SK-N-SH (cell line): ENCODE measurements around the gene ASS1. TPM values are rescaled to one million over a fixed set of nuclear protein-coding genes. Genes with fewer than 3 reads are reported as not detected.

ENCODE experiments used
- CTCF ChIA-PET: fragments of 300-600, 350-600 bp; formaldehyde crosslinking; extraction: SDS; loops from one replicate; lab custom pipeline; 2021; lab: Yijun Ruan, JAX
- POLR2A ChIA-PET: fragments of 350-600 bp; sonication (Branson Sonifier 250); formaldehyde crosslinking; extraction: SDS; loops from one replicate; lab custom pipeline; 2020; ENCODE audit warnings: antibody characterized with exemption, inconsistent platforms; lab: Yijun Ruan, JAX
- DNase-seq: peaks from one replicate; pipeline ENCODE4 v3.0.0; 2012
- H2AFZ ChIP-seq: fragments of 200-600 bp; sonication (generic); 2 replicates; pipeline ENCODE4 v1.8.1; 2016; ENCODE audit warnings: antibody characterized with exemption, mild to moderate bottlenecking, low read depth
- H3F3A ChIP-seq: fragments of 200-600 bp; sonication (generic); replicated peaks from 2 replicates; pipeline ENCODE3; 2016; ENCODE audit warnings: antibody characterized with exemption, mild to moderate bottlenecking; ENCODE audit not compliant: insufficient read depth
- H3K27ac ChIP-seq, 2 experiments: fragments of 200-500 bp in 1 of 2; fragments of 200-600 bp in 1 of 2; sonication (Bioruptor generic) in 1 of 2; sonication (generic), shearing (Covaris generic) in 1 of 2; 2 replicates each; pipeline versions ENCODE4 v1.5.1 to v1.6.1; 2014 to 2016; ENCODE audit warnings: low read depth in 2 of 2, inconsistent platforms in 1 of 2, low read length in 1 of 2, mild to moderate bottlenecking in 1 of 2, mixed read lengths in 1 of 2
- H3K27me3 ChIP-seq: fragments of 200-600 bp; sonication (generic), shearing (Covaris generic); 2 replicates; pipeline ENCODE4 v1.6.1; 2016; ENCODE audit warnings: mixed run types; ENCODE audit not compliant: insufficient read depth
- H3K36me3 ChIP-seq, 2 experiments: fragments of 200-500 bp in 1 of 2; fragments of 200-600 bp in 1 of 2; sonication (Bioruptor generic) in 1 of 2; sonication (generic) in 1 of 2; replicated peaks in 1 of 2; 2 replicates each; pipeline versions ENCODE3 to v1.5.1; 2014 to 2016; ENCODE audit warnings: low read length in 1 of 2, mild to moderate bottlenecking in 1 of 2; ENCODE audit not compliant: insufficient read depth in 2 of 2, control insufficient read depth in 1 of 2
- H3K4me1 ChIP-seq, 2 experiments: fragments of 200-500 bp in 1 of 2; fragments of 200-600 bp in 1 of 2; sonication (Bioruptor generic) in 1 of 2; sonication (generic), shearing (Covaris generic) in 1 of 2; 2 replicates each; pipeline versions ENCODE4 v1.5.1 to v1.6.1; 2014 to 2016; ENCODE audit warnings: low read depth in 1 of 2, low read length in 1 of 2, mixed run types in 1 of 2; ENCODE audit not compliant: insufficient read depth in 2 of 2, control insufficient read depth in 1 of 2
- H3K4me2 ChIP-seq: fragments of 200-600 bp; sonication (generic), shearing (Covaris generic); 2 replicates; pipeline ENCODE4 v1.6.1; 2017; ENCODE audit warnings: mixed run types
- H3K4me3 ChIP-seq, 2 experiments: fragments of 200-500 bp in 1 of 2; fragments of 200-600 bp in 1 of 2; sonication (Bioruptor generic) in 1 of 2; sonication (generic), shearing (Covaris generic) in 1 of 2; 2 replicates each; pipeline versions ENCODE4 v1.5.1 to v1.8.1; 2014 to 2016; ENCODE audit warnings: low read depth in 2 of 2, inconsistent platforms in 1 of 2, low read length in 1 of 2, mild to moderate bottlenecking in 1 of 2, mixed read lengths in 1 of 2, moderate library complexity in 1 of 2
- H3K79me2 ChIP-seq: fragments of 200-600 bp; sonication (generic); 2 replicates; pipeline ENCODE4 v1.8.1; 2017; ENCODE audit warnings: mild to moderate bottlenecking; ENCODE audit not compliant: insufficient read depth
- H3K9ac ChIP-seq: fragments of 200-600 bp; sonication (generic); 2 replicates; pipeline ENCODE4 v1.6.1; 2017; ENCODE audit warnings: mixed run types
- H3K9me2 ChIP-seq: fragments of 200-600 bp; sonication (generic); 2 replicates; pipeline ENCODE4 v1.6.1; 2017; ENCODE audit warnings: mixed run types
- H3K9me3 ChIP-seq: fragments of 200-600 bp; sonication (generic); 2 replicates; pipeline ENCODE4 v1.6.1; 2017; ENCODE audit warnings: mixed run types, mild to moderate bottlenecking, moderate library complexity
- H4K20me1 ChIP-seq: fragments of 200-600 bp; sonication (generic); 2 replicates; pipeline ENCODE4 v1.6.1; 2017; ENCODE audit warnings: mild to moderate bottlenecking, mixed run types; ENCODE audit not compliant: insufficient read depth
- FOXJ3 ChIP-seq: sonication (generic); formaldehyde crosslinking; IDR thresholded peaks from 2 replicates; pipeline ENCODE4 v1.5.1; 2020; ENCODE audit warnings: mild to moderate bottlenecking, missing genetic modification reagents
- GABPA ChIP-seq: IDR thresholded peaks from 2 replicates; pipeline ENCODE4 v1.4.0; 2012; ENCODE audit warnings: low read depth, mild to moderate bottlenecking
- NRF1 ChIP-seq: IDR thresholded peaks from 2 replicates; pipeline ENCODE4 v1.6.1; 2012; ENCODE audit warnings: low read depth, mild to moderate bottlenecking, low read length
- RAD21 ChIP-seq: IDR thresholded peaks from 2 replicates; pipeline ENCODE4 v1.6.1; 2012; ENCODE audit warnings: mild to moderate bottlenecking, low read length
- whole genome bisulfite sequencing: methylation state at CpG from one replicate; pipeline ENCODE4 v1.1.6; 2017; ENCODE audit warnings: low lambda C conversion rate; 5-methylcytosine and 5-hydroxymethylcytosine counted together
- polyA plus RNA-seq, 3 experiments: library from polyadenylated mRNA; depleted of rRNA; stranded (reverse); fragments of >200 nt; gene quantifications; 2 replicates each; pipeline ENCODE4 v1.2.3, GENCODE V29; 2012
- TF ChIP-seq, protein P1 (sequence below): fragments of 200-600 bp; sonication (generic); IDR thresholded peaks from 2 replicates; pipeline ENCODE4 v1.6.1; 2017; ENCODE audit warnings: antibody characterized with exemption, mild to moderate bottlenecking, moderate library complexity
- TF ChIP-seq, protein P2 (sequence below): IDR thresholded peaks from 2 replicates; pipeline ENCODE4 v1.4.0; 2012; ENCODE audit warnings: low read depth, borderline replicate concordance
- TF ChIP-seq, protein P3 (sequence below): IDR thresholded peaks from 2 replicates; pipeline ENCODE4 v1.6.1; 2012; ENCODE audit warnings: mild to moderate bottlenecking, low read depth, low read length, moderate library complexity

The ASS1 gene
- polyA plus RNA-seq, 1 of the 3 experiments (the other 2 are of a cell fraction), result 0.59 TPM

DNA sequence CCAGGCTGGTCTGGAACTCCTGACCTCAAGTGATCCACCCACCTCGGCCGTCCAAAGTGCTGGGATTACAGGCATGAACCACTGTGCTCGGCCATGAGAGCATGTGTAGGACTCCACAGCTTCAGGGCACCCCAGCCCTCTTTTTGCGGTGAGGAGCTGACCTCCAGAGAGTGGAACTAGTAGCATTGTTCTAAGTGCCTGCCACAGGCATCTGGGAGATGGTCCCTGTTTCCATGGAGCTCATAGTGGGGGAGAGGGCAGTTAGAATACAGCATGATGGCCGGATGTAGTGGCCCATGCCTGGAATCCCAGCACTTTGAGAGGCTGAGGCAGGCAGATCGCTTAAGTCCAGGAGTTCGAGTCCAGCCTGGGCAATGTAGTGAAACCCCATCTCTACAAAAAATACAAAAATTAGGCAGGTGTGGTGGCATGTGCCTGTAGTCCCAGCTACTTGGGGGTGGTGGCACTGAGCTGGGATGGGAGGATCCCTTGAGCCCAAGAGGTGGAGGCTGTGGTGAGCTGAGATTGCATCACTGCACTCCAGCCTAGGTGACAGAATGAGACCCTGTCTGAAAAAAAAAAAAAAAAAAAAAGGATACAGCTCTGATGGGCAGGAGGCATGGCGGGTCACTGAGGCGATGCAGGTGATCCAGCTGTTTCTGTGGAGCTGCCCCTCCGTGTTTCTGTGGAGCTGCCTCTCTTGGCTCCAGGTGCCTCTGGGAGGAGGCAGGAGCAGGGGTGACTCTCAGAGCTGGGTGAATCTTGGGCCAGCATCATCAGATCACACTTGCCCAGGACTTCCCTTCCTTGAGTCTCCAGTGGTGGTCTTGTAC, 4.2 kb downstream of the ASS1 start:
- Histone ChIP-seq H3K4me3 (no peak overlapping the region), H3K27me3 (no peaks in the 10 kb centered on the region), H3F3A (no peaks in the 10 kb centered on the region), H4K20me1 (no peaks in the 10 kb centered on the region), H3K4me2 (no peak overlapping the region), H3K9me2 (no peaks in the 10 kb centered on the region), H3K9me3 (no peaks in the 10 kb centered on the region), H3K36me3 (no peaks in the 10 kb centered on the region), H2AFZ (no peak overlapping the region), H3K27ac (no peak overlapping the region), H3K79me2 (no peaks in the 10 kb centered on the region), H3K9ac (no peak overlapping the region), H3K4me1 (peaks cover 22 to 83% of the 10 kb centered on the region in 2 experiments; a peak in 3 of 4 replicates)
- TF ChIP-seq RAD21 (no peak), NRF1 (no peak), FOXJ3 (no peak), GABPA (no peak)
- TF ChIP-seq, protein P1, sequence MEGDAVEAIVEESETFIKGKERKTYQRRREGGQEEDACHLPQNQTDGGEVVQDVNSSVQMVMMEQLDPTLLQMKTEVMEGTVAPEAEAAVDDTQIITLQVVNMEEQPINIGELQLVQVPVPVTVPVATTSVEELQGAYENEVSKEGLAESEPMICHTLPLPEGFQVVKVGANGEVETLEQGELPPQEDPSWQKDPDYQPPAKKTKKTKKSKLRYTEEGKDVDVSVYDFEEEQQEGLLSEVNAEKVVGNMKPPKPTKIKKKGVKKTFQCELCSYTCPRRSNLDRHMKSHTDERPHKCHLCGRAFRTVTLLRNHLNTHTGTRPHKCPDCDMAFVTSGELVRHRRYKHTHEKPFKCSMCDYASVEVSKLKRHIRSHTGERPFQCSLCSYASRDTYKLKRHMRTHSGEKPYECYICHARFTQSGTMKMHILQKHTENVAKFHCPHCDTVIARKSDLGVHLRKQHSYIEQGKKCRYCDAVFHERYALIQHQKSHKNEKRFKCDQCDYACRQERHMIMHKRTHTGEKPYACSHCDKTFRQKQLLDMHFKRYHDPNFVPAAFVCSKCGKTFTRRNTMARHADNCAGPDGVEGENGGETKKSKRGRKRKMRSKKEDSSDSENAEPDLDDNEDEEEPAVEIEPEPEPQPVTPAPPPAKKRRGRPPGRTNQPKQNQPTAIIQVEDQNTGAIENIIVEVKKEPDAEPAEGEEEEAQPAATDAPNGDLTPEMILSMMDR, result no peak
- TF ChIP-seq, protein P2, sequence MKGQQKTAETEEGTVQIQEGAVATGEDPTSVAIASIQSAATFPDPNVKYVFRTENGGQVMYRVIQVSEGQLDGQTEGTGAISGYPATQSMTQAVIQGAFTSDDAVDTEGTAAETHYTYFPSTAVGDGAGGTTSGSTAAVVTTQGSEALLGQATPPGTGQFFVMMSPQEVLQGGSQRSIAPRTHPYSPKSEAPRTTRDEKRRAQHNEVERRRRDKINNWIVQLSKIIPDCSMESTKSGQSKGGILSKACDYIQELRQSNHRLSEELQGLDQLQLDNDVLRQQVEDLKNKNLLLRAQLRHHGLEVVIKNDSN, result no peak
- TF ChIP-seq, protein P3, sequence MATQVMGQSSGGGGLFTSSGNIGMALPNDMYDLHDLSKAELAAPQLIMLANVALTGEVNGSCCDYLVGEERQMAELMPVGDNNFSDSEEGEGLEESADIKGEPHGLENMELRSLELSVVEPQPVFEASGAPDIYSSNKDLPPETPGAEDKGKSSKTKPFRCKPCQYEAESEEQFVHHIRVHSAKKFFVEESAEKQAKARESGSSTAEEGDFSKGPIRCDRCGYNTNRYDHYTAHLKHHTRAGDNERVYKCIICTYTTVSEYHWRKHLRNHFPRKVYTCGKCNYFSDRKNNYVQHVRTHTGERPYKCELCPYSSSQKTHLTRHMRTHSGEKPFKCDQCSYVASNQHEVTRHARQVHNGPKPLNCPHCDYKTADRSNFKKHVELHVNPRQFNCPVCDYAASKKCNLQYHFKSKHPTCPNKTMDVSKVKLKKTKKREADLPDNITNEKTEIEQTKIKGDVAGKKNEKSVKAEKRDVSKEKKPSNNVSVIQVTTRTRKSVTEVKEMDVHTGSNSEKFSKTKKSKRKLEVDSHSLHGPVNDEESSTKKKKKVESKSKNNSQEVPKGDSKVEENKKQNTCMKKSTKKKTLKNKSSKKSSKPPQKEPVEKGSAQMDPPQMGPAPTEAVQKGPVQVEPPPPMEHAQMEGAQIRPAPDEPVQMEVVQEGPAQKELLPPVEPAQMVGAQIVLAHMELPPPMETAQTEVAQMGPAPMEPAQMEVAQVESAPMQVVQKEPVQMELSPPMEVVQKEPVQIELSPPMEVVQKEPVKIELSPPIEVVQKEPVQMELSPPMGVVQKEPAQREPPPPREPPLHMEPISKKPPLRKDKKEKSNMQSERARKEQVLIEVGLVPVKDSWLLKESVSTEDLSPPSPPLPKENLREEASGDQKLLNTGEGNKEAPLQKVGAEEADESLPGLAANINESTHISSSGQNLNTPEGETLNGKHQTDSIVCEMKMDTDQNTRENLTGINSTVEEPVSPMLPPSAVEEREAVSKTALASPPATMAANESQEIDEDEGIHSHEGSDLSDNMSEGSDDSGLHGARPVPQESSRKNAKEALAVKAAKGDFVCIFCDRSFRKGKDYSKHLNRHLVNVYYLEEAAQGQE, result no peak
- WGBS, result 88% methylated on average over 8 of the region's 10 CpGs
- no peak for DNase-seq
- ChIA-PET CTCF (interaction anchor here (0.8 to 5.2 kb wide), 6 partner anchors 12 to 234 kb away, joined by 3 to 38 read pairs (median 4); no protein-coding TSS in a partner anchor), POLR2A (interaction anchor here (0.6 kb wide), 1 partner anchor 933 kb away, joined by 4 read pairs; no protein-coding TSS in a partner anchor)
